GM12891 (cell line): ENCODE measurements around the gene OLFM1.

Source experiments
- PAX5 ChIP-seq: IDR thresholded peaks from 2 replicates; pipeline ENCODE4 v1.6.1; 2011; ENCODE audit warnings: low read length, moderate library complexity, mild to moderate bottlenecking; ENCODE audit not compliant: insufficient read depth, severe bottlenecking
- POLR2A ChIP-seq: IDR thresholded peaks from 2 replicates; pipeline ENCODE4 v1.6.1; 2011; ENCODE audit warnings: low read depth, low read length, control low read depth
- POLR2AphosphoS5 ChIP-seq: IDR thresholded peaks from 2 replicates; pipeline ENCODE4 v1.6.1; 2011; ENCODE audit warnings: low read depth, low read length, control low read depth
- POU2F2 ChIP-seq: IDR thresholded peaks from 2 replicates; pipeline ENCODE4 v1.6.1; 2011; ENCODE audit warnings: low read depth, mild to moderate bottlenecking, control low read depth, low read length, moderate library complexity
- SPI1 ChIP-seq: IDR thresholded peaks from 2 replicates; pipeline ENCODE4 v1.6.1; 2011; ENCODE audit warnings: low read depth, low read length, control low read depth
- TAF1 ChIP-seq: IDR thresholded peaks from 2 replicates; pipeline ENCODE4 v1.6.1; 2011; ENCODE audit warnings: low read depth, low read length, control low read depth

- TF ChIP-seq POLR2A (no peak), TAF1 (no peak), POLR2AphosphoS5 (no peak), PAX5 (no peak), SPI1 (no peak), POU2F2 (no peak)
These were observed 39.2 kb downstream of the OLFM1 start for GRCh38 chr9:135126451-135127187.
